ENCODE data around the gene MRGPRG. TPM values are rescaled to one million over a fixed set of nuclear protein-coding genes. Genes with fewer than 3 reads are reported as not detected.

The MRGPRG gene
- total RNA-seq, 3 donors from 2014 or later = not detected

GRCh38 chr11:3194016-3194816 lies 24.4 kb downstream of the MRGPRG start:
- no peaks in the 10 kb centered on the region for H3K36me3 ChIP-seq (ENCODE audit: low read depth)
- no peaks in the 10 kb centered on the region for H3K4me1 ChIP-seq (ENCODE audit: low read depth)
- DNase-seq = no peak
- no peak for ATAC-seq
- TF ChIP-seq CTCF (IDR thresholded peaks at IDR 0.05) = no peak
- H3K9me3 ChIP-seq = no peaks in the 10 kb centered on the region
- intact Hi-C loops (cut with DNase I, micrococcal nuclease) = loop anchor here in 1 of 2 donors (10.0 kb wide), 1 partner anchor 79 kb away; no protein-coding TSS in a partner anchor
- no peak overlapping the region for H3K4me3 ChIP-seq

GRCh38 chr11:3193373-3194015 lies 25.1 kb downstream of the MRGPRG start:
- Histone ChIP-seq H3K36me3 (ENCODE audit: low read depth) (no peaks in the 10 kb centered on the region), H3K4me3 (no peak overlapping the region), H3K4me1 (ENCODE audit: low read depth) (no peaks in the 10 kb centered on the region), H3K9me3 (no peaks in the 10 kb centered on the region)
- ATAC-seq (no peak), DNase-seq (no peak)
- no peak for TF ChIP-seq CTCF (IDR thresholded peaks at IDR 0.05)
- intact Hi-C loops (cut with DNase I, micrococcal nuclease) = loop anchor here in 1 of 2 donors (10.0 kb wide), 1 partner anchor 79 kb away; no protein-coding TSS in a partner anchor

- ATAC-seq (no peak), DNase-seq (no peak)
- Histone ChIP-seq H3K36me3 (ENCODE audit: low read depth) (no peaks in the 10 kb centered on the region), H3K4me1 (ENCODE audit: low read depth) (no peaks in the 10 kb centered on the region), H3K4me3 (no peak overlapping the region), H3K9me3 (no peaks in the 10 kb centered on the region)
- TF ChIP-seq CTCF (IDR thresholded peaks at IDR 0.05) = no peak
- intact Hi-C loops (cut with DNase I, micrococcal nuclease) = loop anchor here in 1 of 2 donors (10.0 kb wide), 1 partner anchor 78 kb away; no protein-coding TSS in a partner anchor
Measured at GRCh38 chr11:3192511-3193372, 25.9 kb downstream of the MRGPRG start.

GRCh38 chr11:3191586-3192324 lies 26.9 kb downstream of the MRGPRG start:
- no peaks in the 10 kb centered on the region for H3K4me1 ChIP-seq (ENCODE audit: low read depth)
- DNase-seq (no peak), ATAC-seq (no peak)
- H3K4me3 ChIP-seq = no peak overlapping the region
- H3K36me3 ChIP-seq (ENCODE audit: low read depth) = no peaks in the 10 kb centered on the region
- TF ChIP-seq CTCF (IDR thresholded peaks at IDR 0.05) = no peak
- no peaks in the 10 kb centered on the region for H3K9me3 ChIP-seq
- intact Hi-C loops (cut with DNase I, micrococcal nuclease) = loop anchor here in 1 of 2 donors (10.0 kb wide), 1 partner anchor 77 kb away; no protein-coding TSS in a partner anchor

GRCh38 chr11:3190600-3190999 lies 28.0 kb downstream of the MRGPRG start:
- DNase-seq (no peak), ATAC-seq (no peak)
- no peak for TF ChIP-seq CTCF (IDR thresholded peaks at IDR 0.05)
- Histone ChIP-seq H3K9me3 (no peaks in the 10 kb centered on the region), H3K4me1 (ENCODE audit: low read depth) (no peaks in the 10 kb centered on the region), H3K4me3 (no peak overlapping the region), H3K36me3 (ENCODE audit: low read depth) (no peaks in the 10 kb centered on the region)
- intact Hi-C loops (cut with DNase I, micrococcal nuclease) = loop anchor here in 1 of 2 donors (10.0 kb wide), 1 partner anchor 76 kb away; no protein-coding TSS in a partner anchor
